Measurements from ENCODE around the gene PPP1R13L.

GRCh38 chr19:45349126-45349415, 55.8 kb downstream of the PPP1R13L start:
- TF ChIP-seq EP300 (IDR thresholded peaks at IDR 0.05) (no peak), CTCF (IDR thresholded peaks at IDR 0.05) (no peak)

All from suprapubic skin (tissue), 3 donors.